Vagina (tissue), 2 donors: ENCODE results near the gene RNF166.

Experiments
- CTCF ChIP-seq, 3 experiments: fragments of 450-650 bp in 2 of 3; fragments of 200-600 bp in 1 of 3; sonication (generic) in 1 of 3; IDR thresholded peaks; one replicate each; pipeline ENCODE4 v1.5.1; 2017 to 2019; ENCODE audit warnings: antibody characterized with exemption in 3 of 3, mild to moderate bottlenecking in 2 of 3, moderate library complexity in 2 of 3
- POLR2A ChIP-seq, 2 donors: fragments of 450-650 bp; IDR thresholded peaks; one replicate each; pipeline ENCODE4 v1.6.1; 2017; ENCODE audit warnings: antibody characterized with exemption in 2 of 2, mild to moderate bottlenecking in 2 of 2, moderate library complexity in 2 of 2
- POLR2AphosphoS5 ChIP-seq, 2 donors: sonication (generic); formaldehyde crosslinking; IDR thresholded peaks; one replicate each; pipeline ENCODE4 v1.9.0; 2017; ENCODE audit warnings: antibody characterized with exemption in 2 of 2, mild to moderate bottlenecking in 2 of 2, low read depth in 1 of 2; ENCODE audit not compliant: insufficient read depth in 1 of 2

DNA sequence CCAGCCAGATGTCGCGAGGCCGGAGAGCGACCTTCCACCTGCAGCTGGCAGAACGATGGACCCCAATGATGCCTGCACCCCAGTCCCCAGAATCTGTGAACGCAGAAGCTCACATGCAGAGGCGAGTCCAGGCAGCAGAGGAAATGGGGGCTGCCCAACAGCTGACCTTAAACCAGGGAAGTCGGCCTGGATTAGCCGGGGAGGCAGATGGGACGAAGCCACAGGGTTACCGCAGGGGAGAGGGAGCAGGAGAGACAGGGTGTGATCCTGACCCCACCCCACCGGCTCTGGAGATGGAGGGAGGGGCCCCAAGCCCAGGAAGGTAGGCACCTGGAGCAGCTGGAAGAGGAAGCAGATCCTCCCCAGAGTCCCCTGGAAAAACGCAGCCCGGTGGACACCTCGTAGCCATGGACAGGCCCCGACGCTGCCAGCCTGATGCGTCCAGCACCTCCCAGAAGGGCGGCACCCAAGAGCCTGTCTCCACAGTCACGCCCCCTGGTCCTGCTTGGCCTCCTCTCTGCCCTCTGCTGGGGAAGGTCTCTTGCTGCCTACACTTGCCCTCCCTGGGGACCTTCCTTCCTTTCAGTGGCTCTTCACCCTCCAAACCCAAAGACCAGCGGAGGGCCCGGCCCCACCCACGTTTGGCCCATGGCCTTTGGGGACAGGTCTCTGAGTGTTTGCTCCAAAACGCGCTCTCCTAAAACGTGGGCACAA, 41.5 kb upstream of the RNF166 start:
- TF ChIP-seq CTCF (IDR thresholded peaks at IDR 0.05), result no peak
- no peak for TF ChIP-seq POLR2A (IDR thresholded peaks at IDR 0.05)
- no peak for TF ChIP-seq POLR2AphosphoS5 (IDR thresholded peaks at IDR 0.05; ENCODE audit: insufficient read depth in 1 of 2, low read depth in 1 of 2)
